Liver (tissue), 9 donors: ENCODE results near the gene UBE2U. TPM values are rescaled to one million over a fixed set of nuclear protein-coding genes. Genes with fewer than 3 reads are reported as not detected.
A peak's percentile ranks its signal among the peaks of the same experiment; 100 is the strongest.

Experiments used
- DNase-seq: peaks from one replicate; pipeline ENCODE4 v3.0.0-alpha.2; 2017; ENCODE audit warnings: low spot score
- H3K27ac ChIP-seq, 2 donors: one replicate each; pipeline ENCODE4 v1.7.0; 2013; ENCODE audit warnings: inconsistent platforms in 2 of 2, low read length in 2 of 2, control low read depth in 1 of 2, low read depth in 1 of 2, mild to moderate bottlenecking in 1 of 2
- H3K27me3 ChIP-seq, 4 donors: one replicate each; pipeline versions ENCODE4 v1.6.1 to v1.7.0; 2013; ENCODE audit warnings: low read length in 3 of 4, inconsistent platforms in 1 of 4, mild to moderate bottlenecking in 1 of 4, moderate library complexity in 1 of 4; ENCODE audit not compliant: control insufficient read depth in 4 of 4, insufficient read depth in 4 of 4
- H3K36me3 ChIP-seq, 4 donors: one replicate each; pipeline versions ENCODE4 v1.6.1 to v1.7.0; 2013; ENCODE audit warnings: low read length in 3 of 4, mild to moderate bottlenecking in 3 of 4, low read depth in 1 of 4, moderate library complexity in 1 of 4; ENCODE audit not compliant: control insufficient read depth in 4 of 4, insufficient read depth in 3 of 4
- H3K4me1 ChIP-seq, 4 donors: one replicate each; pipeline versions ENCODE4 v1.6.1 to v1.7.0; 2013; ENCODE audit warnings: low read length in 3 of 4, mild to moderate bottlenecking in 3 of 4, moderate library complexity in 1 of 4; ENCODE audit not compliant: control insufficient read depth in 4 of 4, insufficient read depth in 4 of 4
- H3K4me3 ChIP-seq, 3 donors: one replicate each; pipeline versions ENCODE4 v1.6.1 to v1.7.0; 2013; ENCODE audit warnings: low read length in 3 of 3, control low read depth in 1 of 3, low read depth in 1 of 3, mild to moderate bottlenecking in 1 of 3
- H3K9ac ChIP-seq, 2 donors: one replicate each; pipeline ENCODE4 v1.7.0; 2013; ENCODE audit warnings: low read length in 2 of 2, mild to moderate bottlenecking in 2 of 2, moderate library complexity in 2 of 2, control low read depth in 1 of 2, low read depth in 1 of 2
- H3K9me3 ChIP-seq, 4 donors: one replicate each; pipeline versions ENCODE4 v1.6.1 to v1.7.0; 2013; ENCODE audit warnings: low read length in 3 of 4; ENCODE audit not compliant: control insufficient read depth in 4 of 4
- EGR1 ChIP-seq, 2 donors: IDR thresholded peaks; 2 replicates each; pipeline ENCODE4 v1.6.1; 2016 to 2018; ENCODE audit warnings: antibody characterized with exemption in 2 of 2, low read depth in 2 of 2
- FOXA1 ChIP-seq: IDR thresholded peaks from 2 replicates; pipeline ENCODE4 v1.6.1; 2016; ENCODE audit warnings: antibody characterized with exemption
- FOXA2 ChIP-seq: IDR thresholded peaks from 2 replicates; pipeline ENCODE4 v1.6.1; 2016; ENCODE audit warnings: antibody characterized with exemption
- GABPA ChIP-seq, 2 donors: IDR thresholded peaks in 1 of 2; conservative IDR thresholded peaks in 1 of 2; 2 replicates each; pipeline ENCODE4 v1.6.1; 2016; ENCODE audit warnings: antibody characterized with exemption in 2 of 2, mild to moderate bottlenecking in 1 of 2, moderate library complexity in 1 of 2
- HNF4G ChIP-seq: IDR thresholded peaks from 2 replicates; pipeline ENCODE4 v1.6.1; 2016; ENCODE audit warnings: antibody characterized with exemption
- JUND ChIP-seq, 2 donors: IDR thresholded peaks; 2 replicates each; pipeline ENCODE4 v1.6.1; 2016; ENCODE audit warnings: antibody characterized with exemption in 2 of 2
- NR2F2 ChIP-seq: IDR thresholded peaks from 2 replicates; pipeline ENCODE4 v1.6.1; 2016; ENCODE audit warnings: antibody characterized with exemption
- RAD21 ChIP-seq, 2 donors: IDR thresholded peaks; 2 replicates each; pipeline ENCODE4 v1.6.1; 2016; ENCODE audit warnings: antibody characterized with exemption in 2 of 2, mild to moderate bottlenecking in 2 of 2
- RXRA ChIP-seq, 2 donors: IDR thresholded peaks; 2 replicates each; pipeline ENCODE4 v1.6.1; 2017 to 2018; ENCODE audit warnings: antibody characterized with exemption in 2 of 2, mild to moderate bottlenecking in 1 of 2
- SP1 ChIP-seq: IDR thresholded peaks from 2 replicates; pipeline ENCODE4 v1.6.1; 2018; ENCODE audit warnings: antibody characterized with exemption, mild to moderate bottlenecking
- TAF1 ChIP-seq: conservative IDR thresholded peaks from 2 replicates; pipeline ENCODE4 v1.6.1; 2016; ENCODE audit warnings: antibody characterized with exemption, mild to moderate bottlenecking
- YY1 ChIP-seq: IDR thresholded peaks from 2 replicates; pipeline ENCODE4 v1.6.1; 2016; ENCODE audit warnings: antibody characterized with exemption, mild to moderate bottlenecking
- WGBS: extraction: QIAGEN DNeasy Blood & Tissue Kit; methylation state at CpG from one replicate; pipeline ENCODE4 v1.1.7; 2013; 5-methylcytosine and 5-hydroxymethylcytosine counted together
- polyA plus RNA-seq, 2 donors: library from polyadenylated mRNA; stranded (reverse) in 1 of 2; unstranded in 1 of 2; fragments of 200-250 nt in 1 of 2; fragments of >200 nt in 1 of 2; fragmentation: Nextera tagmentation in 1 of 2; extraction: Ambion mirVana in 1 of 2; gene quantifications; one replicate each; pipeline versions ENCODE4 v1.2.1 to v1.2.3, GENCODE V29; 2013 to 2015
- total RNA-seq, 2 donors: library from RNA; depleted of rRNA; stranded (reverse); fragments of >200 nt; gene quantifications; one replicate each; pipeline ENCODE4 v1.2.3, GENCODE V29; 2014
- TF ChIP-seq, protein P1 (sequence below): fragments of 150-350 bp; IDR thresholded peaks from 2 replicates; pipeline ENCODE4 v1.5.1; 2017; ENCODE audit warnings: improper control_type of control experiment, low read depth, low read length; ENCODE audit not compliant: missing input control
- TF ChIP-seq, protein P2 (sequence below): IDR thresholded peaks from 2 replicates; pipeline ENCODE4 v1.6.1; 2016; ENCODE audit warnings: antibody characterized with exemption
- TF ChIP-seq, protein P3 (sequence below): IDR thresholded peaks from 2 replicates; pipeline ENCODE4 v1.6.1; 2016; ENCODE audit warnings: antibody characterized with exemption
- TF ChIP-seq, protein P4 (sequence below): IDR thresholded peaks from 2 replicates; pipeline ENCODE4 v1.6.1; 2016; ENCODE audit warnings: antibody characterized with exemption
- donor health status: healthy.
- donor health status: healthy.
- donor health status: healthy.
- donor health status: healthy.
- donor health status: healthy.

The UBE2U gene
- total and polyA plus RNA-seq, 4 donors, result not detected

DNA sequence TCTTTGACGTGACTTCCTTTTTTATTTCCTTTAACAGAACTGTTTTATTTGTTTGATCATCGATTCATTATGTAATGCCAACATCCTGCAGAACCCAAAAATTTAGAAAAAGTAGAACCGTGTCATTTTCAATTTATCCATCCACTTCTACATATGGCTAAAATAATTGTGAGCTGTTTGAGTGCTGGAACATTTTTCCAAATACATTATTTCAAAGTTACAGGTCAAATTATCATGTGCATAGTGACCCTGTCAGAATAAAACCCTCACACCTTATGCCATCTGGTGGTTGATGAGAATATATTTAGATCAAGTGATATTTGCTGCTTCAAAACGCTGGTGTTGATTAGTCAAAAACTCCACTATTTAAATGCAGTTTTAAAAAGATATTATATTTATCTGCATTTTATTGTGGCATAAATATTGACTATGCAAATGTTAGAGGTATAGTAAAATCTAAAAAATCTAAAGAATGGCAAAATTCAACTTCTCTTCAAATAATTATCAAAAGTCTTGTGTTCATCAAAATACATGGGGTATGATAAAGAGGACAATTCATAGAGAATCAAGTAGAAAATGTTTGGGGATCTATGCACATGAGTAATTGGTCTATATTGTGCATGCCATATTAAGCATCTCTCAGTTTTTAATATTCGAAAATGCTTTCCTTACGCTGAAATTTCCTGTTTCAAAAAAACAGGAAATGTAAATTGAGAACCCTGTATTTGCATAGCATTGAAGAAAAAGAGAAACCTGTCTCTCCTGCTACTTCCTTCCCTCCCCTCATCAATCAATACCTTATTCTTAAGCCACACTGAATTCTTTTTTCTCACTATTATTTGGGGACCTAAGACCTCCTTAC lies 39.7 kb downstream of the UBE2U start:
- Histone ChIP-seq H3K9me3 (no peaks in the 10 kb centered on the region), H3K27ac (no peak overlapping the region), H3K9ac (peak overlapping the region in 1 of 2 donors; percentile 3), H3K36me3 (no peaks in the 10 kb centered on the region), H3K4me1 (peaks cover 2 to 8% (median 4%) of the 10 kb centered on the region in 4 donors), H3K27me3 (peaks cover 0 to 2% (median 0%) of the 10 kb centered on the region in 4 donors), H3K4me3 (no peak overlapping the region)
- no peak for DNase-seq
- WGBS, result 25% methylated on average over 6 of the region's 6 CpGs
- TF ChIP-seq NR2F2 (peak; percentile 51), RAD21 (IDR thresholded peaks at IDR 0.05) (peak; percentile 74 to 75)
- TF ChIP-seq, protein P1, sequence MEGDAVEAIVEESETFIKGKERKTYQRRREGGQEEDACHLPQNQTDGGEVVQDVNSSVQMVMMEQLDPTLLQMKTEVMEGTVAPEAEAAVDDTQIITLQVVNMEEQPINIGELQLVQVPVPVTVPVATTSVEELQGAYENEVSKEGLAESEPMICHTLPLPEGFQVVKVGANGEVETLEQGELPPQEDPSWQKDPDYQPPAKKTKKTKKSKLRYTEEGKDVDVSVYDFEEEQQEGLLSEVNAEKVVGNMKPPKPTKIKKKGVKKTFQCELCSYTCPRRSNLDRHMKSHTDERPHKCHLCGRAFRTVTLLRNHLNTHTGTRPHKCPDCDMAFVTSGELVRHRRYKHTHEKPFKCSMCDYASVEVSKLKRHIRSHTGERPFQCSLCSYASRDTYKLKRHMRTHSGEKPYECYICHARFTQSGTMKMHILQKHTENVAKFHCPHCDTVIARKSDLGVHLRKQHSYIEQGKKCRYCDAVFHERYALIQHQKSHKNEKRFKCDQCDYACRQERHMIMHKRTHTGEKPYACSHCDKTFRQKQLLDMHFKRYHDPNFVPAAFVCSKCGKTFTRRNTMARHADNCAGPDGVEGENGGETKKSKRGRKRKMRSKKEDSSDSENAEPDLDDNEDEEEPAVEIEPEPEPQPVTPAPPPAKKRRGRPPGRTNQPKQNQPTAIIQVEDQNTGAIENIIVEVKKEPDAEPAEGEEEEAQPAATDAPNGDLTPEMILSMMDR, result peak; percentile 37
- TF ChIP-seq, protein P2, sequence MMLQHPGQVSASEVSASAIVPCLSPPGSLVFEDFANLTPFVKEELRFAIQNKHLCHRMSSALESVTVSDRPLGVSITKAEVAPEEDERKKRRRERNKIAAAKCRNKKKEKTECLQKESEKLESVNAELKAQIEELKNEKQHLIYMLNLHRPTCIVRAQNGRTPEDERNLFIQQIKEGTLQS, result no peak

DNA sequence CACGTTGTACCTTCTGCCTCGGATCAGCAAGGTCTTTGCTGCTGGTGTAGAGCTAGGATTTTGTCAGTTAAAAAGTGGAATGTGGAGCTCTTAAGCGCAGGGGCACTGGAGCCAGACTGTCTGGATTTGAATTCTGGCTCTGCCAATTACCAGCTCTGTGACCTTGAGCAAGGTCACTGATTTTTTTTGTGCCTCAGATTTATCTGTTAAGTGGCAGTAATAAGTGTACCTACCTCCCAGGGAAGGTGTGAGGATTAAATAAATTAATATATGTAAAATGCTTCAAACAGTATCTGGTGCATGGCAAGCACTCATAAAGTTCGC lies 40.3 kb downstream of the UBE2U start:
- Histone ChIP-seq H3K9me3 (no peaks in the 10 kb centered on the region), H3K36me3 (no peaks in the 10 kb centered on the region), H3K27me3 (peaks cover 0 to 3% (median 0%) of the 10 kb centered on the region in 4 donors), H3K9ac (no peak overlapping the region), H3K27ac (no peak overlapping the region), H3K4me3 (no peak overlapping the region), H3K4me1 (peaks cover 2 to 8% (median 4%) of the 10 kb centered on the region in 4 donors)
- TF ChIP-seq JUND (IDR thresholded peaks at IDR 0.05), result no peak
- no peak for TF ChIP-seq HNF4G
- TF ChIP-seq RXRA (IDR thresholded peaks at IDR 0.05), result no peak
- no peak for DNase-seq
- 72% methylated on average over 4 of the region's 4 CpGs for WGBS

DNA sequence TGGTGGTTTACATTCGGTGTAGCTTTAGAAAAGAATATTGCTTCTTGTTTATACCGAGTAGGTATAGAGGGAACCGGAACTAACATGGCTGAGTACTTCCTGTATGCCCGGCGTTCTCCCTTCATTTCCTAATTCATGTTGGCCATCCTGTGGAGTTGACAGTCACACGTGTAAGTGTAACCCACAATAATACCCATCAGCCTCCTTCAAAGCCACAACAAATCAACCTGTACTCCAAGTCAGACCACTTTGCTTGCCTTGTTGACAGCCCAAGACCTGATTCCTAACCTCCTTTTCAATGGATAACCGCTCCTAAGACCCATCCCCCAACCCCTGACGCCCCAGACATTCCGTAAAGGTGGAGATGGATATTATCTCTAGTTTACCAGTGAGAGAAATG lies 42.1 kb downstream of the UBE2U start:
- no peak for DNase-seq
- no peaks in the 10 kb centered on the region for H3K36me3 ChIP-seq
- peak overlapping the region in 1 of 2 donors; percentile 37 for H3K9ac ChIP-seq
- TF ChIP-seq, protein P3, sequence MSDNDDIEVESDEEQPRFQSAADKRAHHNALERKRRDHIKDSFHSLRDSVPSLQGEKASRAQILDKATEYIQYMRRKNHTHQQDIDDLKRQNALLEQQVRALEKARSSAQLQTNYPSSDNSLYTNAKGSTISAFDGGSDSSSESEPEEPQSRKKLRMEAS, result peak; percentile 42
- TF ChIP-seq GABPA (IDR thresholded peaks at IDR 0.05 in 1 of 2, conservative IDR thresholded peaks at IDR 0.05 in 1 of 2) (peak; percentile 78 to 88), FOXA1 (no peak), EGR1 (IDR thresholded peaks at IDR 0.05; ENCODE audit: low read depth in 2 of 2) (peak; percentile 9 to 32), YY1 (peak; percentile 92), HNF4G (no peak), TAF1 (no peak), SP1 (no peak), RAD21 (IDR thresholded peaks at IDR 0.05) (no peak), FOXA2 (no peak), JUND (IDR thresholded peaks at IDR 0.05) (no peak)
- TF ChIP-seq, protein P4, sequence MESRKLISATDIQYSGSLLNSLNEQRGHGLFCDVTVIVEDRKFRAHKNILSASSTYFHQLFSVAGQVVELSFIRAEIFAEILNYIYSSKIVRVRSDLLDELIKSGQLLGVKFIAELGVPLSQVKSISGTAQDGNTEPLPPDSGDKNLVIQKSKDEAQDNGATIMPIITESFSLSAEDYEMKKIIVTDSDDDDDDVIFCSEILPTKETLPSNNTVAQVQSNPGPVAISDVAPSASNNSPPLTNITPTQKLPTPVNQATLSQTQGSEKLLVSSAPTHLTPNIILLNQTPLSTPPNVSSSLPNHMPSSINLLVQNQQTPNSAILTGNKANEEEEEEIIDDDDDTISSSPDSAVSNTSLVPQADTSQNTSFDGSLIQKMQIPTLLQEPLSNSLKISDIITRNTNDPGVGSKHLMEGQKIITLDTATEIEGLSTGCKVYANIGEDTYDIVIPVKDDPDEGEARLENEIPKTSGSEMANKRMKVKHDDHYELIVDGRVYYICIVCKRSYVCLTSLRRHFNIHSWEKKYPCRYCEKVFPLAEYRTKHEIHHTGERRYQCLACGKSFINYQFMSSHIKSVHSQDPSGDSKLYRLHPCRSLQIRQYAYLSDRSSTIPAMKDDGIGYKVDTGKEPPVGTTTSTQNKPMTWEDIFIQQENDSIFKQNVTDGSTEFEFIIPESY, result no peak
- TF ChIP-seq, protein P1, result peak; percentile 4
- TF ChIP-seq, protein P2, result no peak
- 5% methylated on average over 9 of the region's 9 CpGs for WGBS
- peaks cover 0 to 3% (median 0%) of the 10 kb centered on the region in 4 donors for H3K27me3 ChIP-seq
- H3K27ac ChIP-seq, result peak overlapping the region in 1 of 2 donors; percentile 5
- H3K4me1 ChIP-seq, result peaks cover 2 to 8% (median 4%) of the 10 kb centered on the region in 4 donors
- H3K4me3 ChIP-seq, result peak overlapping the region; percentile 41 to 71 (median 61)
- no peaks in the 10 kb centered on the region for H3K9me3 ChIP-seq
